ENCODE data around the gene IQCB1.
"Not testable (repeated sequence)": the region's sequence is repeated elsewhere in the genome, so short reads cannot be mapped to it uniquely, and the experiment has no call there.

Gene IQCB1

GRCh38 chr3:121750087-121750415 is 84.8 kb downstream of the IQCB1 start:
- no peak for DNase-seq (ENCODE audit: low read depth)
- H3K4me3 ChIP-seq (ENCODE audit: control insufficient read depth, low read depth, low read length), result peak overlapping the region; percentile 97
- no peak for TF ChIP-seq CTCF (IDR thresholded peaks at IDR 0.05; ENCODE audit: control insufficient read depth, insufficient read depth, low read depth, low read length, missing control alignments)

- peak; percentile 100 for DNase-seq (ENCODE audit: low read depth)
- peak; percentile 9 for TF ChIP-seq CTCF (IDR thresholded peaks at IDR 0.05; ENCODE audit: control insufficient read depth, insufficient read depth, low read depth, low read length, missing control alignments)
These were observed 85.4 kb downstream of the IQCB1 start, which contains the start of gene GOLGB1 for GRCh38 chr3:121749276-121750086. Gene GOLGB1 (minus strand): TSS chr3:121749741. CDS start chr3:121730971, 18,770 bp downstream.

GRCh38 chr3:121748680-121749275 is 86.1 kb downstream of the IQCB1 start:
- peak; percentile 10 for DNase-seq (ENCODE audit: low read depth)
- TF ChIP-seq CTCF (IDR thresholded peaks at IDR 0.05; ENCODE audit: control insufficient read depth, insufficient read depth, low read depth, low read length, missing control alignments), result no peak

More at GRCh38 chr3:121749276-121750086, 85.4 kb downstream of the IQCB1 start, which contains the start of gene GOLGB1:
- peak within 1 kb of the TSS; percentile 97 for H3K4me3 ChIP-seq (ENCODE audit: control insufficient read depth, low read depth, low read length)

GRCh38 chr3:121747976-121748375 is 86.9 kb downstream of the IQCB1 start:
- TF ChIP-seq CTCF (IDR thresholded peaks at IDR 0.05; ENCODE audit: control insufficient read depth, insufficient read depth, low read depth, low read length, missing control alignments), result no peak
- DNase-seq (ENCODE audit: low read depth), result no peak
- H3K4me3 ChIP-seq (ENCODE audit: control insufficient read depth, low read depth, low read length), result peak overlapping the region; percentile 97

More at GRCh38 chr3:121748680-121749275, 86.1 kb downstream of the IQCB1 start:
- peak overlapping the region; percentile 97 for H3K4me3 ChIP-seq (ENCODE audit: control insufficient read depth, low read depth, low read length)

GRCh38 chr3:121743106-121743505 is 91.8 kb downstream of the IQCB1 start:
- DNase-seq (ENCODE audit: low read depth); H3K4me3 ChIP-seq (ENCODE audit: control insufficient read depth, low read depth, low read length): not testable (repeated sequence)

GRCh38 chr3:121740896-121741295 is 94.0 kb downstream of the IQCB1 start:
- no peak for TF ChIP-seq CTCF (IDR thresholded peaks at IDR 0.05; ENCODE audit: control insufficient read depth, insufficient read depth, low read depth, low read length, missing control alignments)
- H3K4me3 ChIP-seq (ENCODE audit: control insufficient read depth, low read depth, low read length), result no peak overlapping the region
- no peak for DNase-seq (ENCODE audit: low read depth)

GRCh38 chr3:121739902-121740301 is 95.0 kb downstream of the IQCB1 start:
- H3K4me3 ChIP-seq (ENCODE audit: control insufficient read depth, low read depth, low read length), result no peak overlapping the region
- TF ChIP-seq CTCF (IDR thresholded peaks at IDR 0.05; ENCODE audit: control insufficient read depth, insufficient read depth, low read depth, low read length, missing control alignments), result no peak
- DNase-seq (ENCODE audit: low read depth), result no peak
